OCI-M2 (cell line): ENCODE results near the gene FAM234A.
"Not testable (repeated sequence)": the region's sequence is repeated elsewhere in the genome, so short reads cannot be mapped to it uniquely, and the experiment has no call there.

Experiments
- DNase-seq: peaks from one replicate; lab custom pipeline; 2025; ENCODE audit not compliant: unreplicated experiment; lab: John Stamatoyannopoulos, UW

Gene FAM234A

GRCh38 chr16:229731-230281 is 4.8 kb upstream of the FAM234A start:
- DNase-seq: no peak

- not testable (repeated sequence) for DNase-seq
These were observed 4.3 kb upstream of the FAM234A start for GRCh38 chr16:230351-230750.

DNA sequence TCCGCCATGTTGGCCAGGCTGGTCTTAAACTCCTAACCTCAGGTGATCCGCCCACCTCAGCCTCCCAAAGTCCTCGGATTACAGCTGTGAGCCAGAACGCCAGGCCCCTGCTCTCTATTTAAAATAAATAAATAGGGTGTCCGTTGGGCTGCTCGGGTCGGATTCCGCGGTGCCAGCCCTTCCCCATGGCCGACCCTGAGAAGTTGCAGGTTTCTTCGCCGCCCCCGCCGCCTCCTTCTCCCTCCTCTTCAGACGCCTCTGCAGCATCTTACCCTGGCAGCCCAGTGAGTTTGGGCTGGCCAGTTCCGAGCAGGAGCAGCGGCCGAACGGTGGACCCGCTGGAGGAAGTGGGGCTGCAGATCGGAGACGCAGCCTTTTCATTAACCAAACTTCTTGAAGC is 3.7 kb upstream of the FAM234A start:
- DNase-seq: no peak

GRCh38 chr16:239948-240277 is 5.3 kb downstream of the FAM234A start:
- DNase-seq: no peak

DNA sequence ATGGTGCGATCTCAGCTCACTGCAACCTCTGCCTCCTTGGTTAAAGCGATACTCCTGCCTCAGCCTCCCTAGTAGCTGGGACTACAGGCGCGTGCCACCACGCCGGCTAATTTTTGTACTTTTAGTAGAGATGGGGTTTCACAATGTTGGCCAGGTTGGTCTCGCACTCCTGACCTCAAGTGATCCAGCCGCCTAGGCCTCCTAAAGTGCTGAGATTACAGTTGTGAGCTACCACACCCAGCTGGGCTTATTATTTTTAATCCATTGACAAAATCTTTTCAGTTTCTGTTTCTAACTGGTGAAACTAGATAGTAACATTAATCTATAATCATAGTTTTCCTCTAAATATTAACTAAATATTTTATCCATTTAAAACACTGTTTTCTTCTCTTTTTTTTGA is 5.9 kb downstream of the FAM234A start:
- no peak for DNase-seq

DNA sequence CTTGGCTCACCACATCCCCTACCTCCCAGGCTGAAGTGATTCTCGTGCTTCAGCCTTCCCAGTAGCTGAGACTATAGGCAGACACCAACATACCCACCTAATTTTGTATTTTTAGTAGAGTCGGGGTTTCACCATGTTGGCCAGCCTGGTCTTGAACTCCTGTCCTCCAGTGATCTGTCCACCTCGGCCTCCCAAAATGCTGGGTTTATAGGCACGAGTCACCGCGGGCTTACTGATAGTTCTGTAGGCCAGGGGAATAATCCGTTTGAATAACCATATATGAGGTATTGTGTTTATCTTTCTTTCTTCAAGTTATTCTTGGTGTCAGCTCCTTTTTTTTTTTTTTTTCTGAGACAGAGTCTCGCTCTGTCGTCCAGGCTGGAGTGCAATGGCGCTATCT is 7.7 kb downstream of the FAM234A start:
- DNase-seq: no peak

DNA sequence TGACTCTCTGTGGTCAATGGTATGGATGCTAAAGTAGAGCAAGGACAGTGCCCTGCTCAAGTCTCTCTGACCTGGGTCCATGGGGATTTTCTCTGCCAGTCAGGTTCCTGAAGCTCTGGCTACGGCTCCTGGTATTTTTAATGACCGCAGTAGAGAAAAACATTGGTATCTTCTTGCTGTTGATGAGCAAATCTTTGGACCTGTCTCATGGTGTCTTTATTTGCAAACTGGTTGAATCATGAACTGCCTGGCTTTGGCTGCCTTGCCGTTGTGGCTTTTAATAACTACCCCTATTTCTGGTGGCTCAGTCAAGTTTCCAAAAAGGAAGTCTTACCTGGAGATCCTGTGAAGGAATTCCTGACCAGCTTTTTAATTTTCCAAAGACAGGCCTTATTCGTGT is 8.7 kb downstream of the FAM234A start:
- DNase-seq: no peak

DNA sequence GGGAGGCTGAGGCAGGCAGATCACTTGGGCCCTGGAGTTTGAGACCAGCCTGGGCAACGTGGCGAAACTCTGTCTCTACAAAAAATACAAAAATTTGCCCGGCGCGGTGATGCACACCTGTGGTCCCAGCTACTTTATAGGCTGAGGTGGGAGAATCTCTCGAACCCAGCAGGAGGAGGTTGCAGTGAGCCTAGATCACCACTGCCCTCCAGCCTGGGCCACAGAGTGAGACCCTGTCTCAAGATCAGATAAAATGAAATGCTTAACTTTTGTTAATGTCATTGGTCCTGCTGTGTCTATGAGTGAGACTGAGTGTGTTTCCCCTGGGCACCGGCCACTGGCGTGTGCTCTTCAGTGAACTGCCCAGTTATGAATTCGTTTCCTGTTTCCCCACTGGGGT is 10.5 kb downstream of the FAM234A start:
- DNase-seq: no peak

GRCh38 chr16:247027-247426 is 12.4 kb downstream of the FAM234A start:
- no peak for DNase-seq

DNA sequence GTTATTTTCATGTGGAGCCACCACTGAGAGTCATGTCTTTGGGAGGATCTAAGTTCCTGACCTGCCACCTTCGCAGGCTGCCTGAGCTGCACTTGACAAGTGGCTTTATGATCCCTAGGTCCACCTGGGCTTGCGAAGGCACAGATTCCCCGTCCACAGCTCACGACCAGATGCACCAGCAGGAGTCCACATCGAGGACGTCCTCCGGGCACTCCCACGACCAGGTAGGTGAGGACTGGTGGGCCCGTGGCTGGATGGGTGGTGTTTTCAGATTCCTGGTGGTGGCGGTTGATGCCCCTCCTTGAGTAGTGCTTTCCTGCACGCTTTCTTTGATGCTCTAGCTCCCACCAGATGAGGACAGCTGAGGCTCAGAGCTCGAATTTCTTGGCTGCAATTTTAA is 14.8 kb downstream of the FAM234A start:
- no peak for DNase-seq

GRCh38 chr16:252366-253337 is 18.0 kb downstream of the FAM234A start:
- no peak for DNase-seq

GRCh38 chr16:253833-254232 is 19.2 kb downstream of the FAM234A start:
- no peak for DNase-seq

- DNase-seq: no peak
These were observed 19.8 kb downstream of the FAM234A start for GRCh38 chr16:254461-254860.

DNA sequence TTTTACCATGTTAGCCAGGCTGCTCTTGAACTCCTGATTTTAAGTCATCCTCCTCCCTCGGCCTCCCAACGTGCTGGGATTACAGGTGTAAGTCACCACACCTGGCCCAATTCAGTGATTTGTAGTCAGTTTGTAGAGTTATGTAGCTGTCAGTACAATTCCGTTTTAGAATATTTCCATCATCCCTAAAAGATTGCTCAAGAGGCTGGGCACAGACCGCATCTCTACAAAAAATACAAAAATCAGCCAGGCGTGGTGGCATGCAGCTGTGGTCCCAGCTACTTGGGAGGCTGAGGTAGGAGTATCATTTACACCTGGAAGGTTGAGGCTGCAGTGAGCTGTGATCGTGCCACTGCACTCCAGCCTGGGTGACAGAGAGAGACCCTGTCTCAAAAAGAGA is 20.6 kb downstream of the FAM234A start:
- no peak for DNase-seq

DNA sequence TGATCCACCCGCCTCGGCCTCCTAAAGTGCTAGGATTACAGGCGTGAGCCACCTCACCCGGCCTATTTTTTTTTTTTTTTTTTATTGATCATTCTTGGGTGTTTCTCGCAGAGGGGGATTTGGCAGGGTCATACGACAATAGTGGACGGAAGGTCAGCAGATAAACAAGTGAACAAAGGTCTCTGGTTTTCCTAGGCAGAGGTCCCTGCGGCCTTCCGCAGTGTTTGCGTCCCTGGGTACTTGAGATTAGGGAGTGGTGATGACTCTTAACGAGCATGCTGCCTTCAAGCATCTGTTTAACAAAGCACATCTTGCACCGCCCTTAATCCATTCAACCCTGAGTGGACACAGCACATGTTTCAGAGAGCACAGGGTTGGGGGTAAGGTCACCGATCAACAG is 23.5 kb downstream of the FAM234A start:
- DNase-seq: not testable (repeated sequence)

DNA sequence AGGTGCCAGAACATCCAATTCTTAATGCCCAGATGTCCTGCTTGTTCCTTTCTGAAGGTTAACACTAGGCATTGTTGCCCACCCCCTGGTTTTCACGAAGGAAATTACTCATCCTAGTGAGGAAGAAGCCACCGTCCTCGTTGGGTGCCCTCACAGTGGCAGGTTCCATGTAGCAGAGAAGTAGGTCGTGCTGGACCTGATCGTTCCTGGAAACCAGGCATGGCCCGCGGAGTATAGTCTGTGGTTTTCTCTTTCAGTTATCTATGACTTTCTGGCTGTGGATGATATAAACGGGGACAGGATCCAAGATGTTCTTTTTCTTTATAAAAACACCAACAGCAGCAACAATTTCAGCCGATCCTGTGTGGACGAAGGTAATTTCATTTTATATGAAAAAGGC is 24.6 kb downstream of the FAM234A start:
- no peak for DNase-seq

- no peak for DNase-seq
These were observed 25.2 kb downstream of the FAM234A start for GRCh38 chr16:259814-260253.

DNA sequence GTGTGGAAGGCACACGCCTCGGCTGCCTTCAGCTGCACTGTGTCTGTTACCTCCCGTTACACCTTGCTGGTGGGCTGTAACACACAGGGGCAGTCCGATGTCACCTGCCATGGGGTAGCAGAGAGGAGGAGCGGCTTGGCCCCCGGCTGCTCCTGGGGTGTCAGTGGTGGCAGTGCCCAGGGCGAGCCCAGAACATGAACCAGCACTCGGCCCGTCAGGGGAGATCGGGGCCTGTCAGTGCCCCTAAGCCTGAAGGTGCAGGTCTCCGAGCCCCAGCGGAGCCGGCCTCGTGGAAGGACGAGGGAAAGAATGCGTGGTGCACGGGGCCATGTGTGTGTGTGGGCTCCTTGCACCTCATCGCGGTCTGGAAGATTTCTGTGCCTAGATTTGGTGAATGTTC is 25.7 kb downstream of the FAM234A start:
- no peak for DNase-seq

- DNase-seq: no peak
These were observed 26.5 kb downstream of the FAM234A start for GRCh38 chr16:261031-261691.

- no peak for DNase-seq
These were observed 27.6 kb downstream of the FAM234A start for GRCh38 chr16:262121-262745.

DNA sequence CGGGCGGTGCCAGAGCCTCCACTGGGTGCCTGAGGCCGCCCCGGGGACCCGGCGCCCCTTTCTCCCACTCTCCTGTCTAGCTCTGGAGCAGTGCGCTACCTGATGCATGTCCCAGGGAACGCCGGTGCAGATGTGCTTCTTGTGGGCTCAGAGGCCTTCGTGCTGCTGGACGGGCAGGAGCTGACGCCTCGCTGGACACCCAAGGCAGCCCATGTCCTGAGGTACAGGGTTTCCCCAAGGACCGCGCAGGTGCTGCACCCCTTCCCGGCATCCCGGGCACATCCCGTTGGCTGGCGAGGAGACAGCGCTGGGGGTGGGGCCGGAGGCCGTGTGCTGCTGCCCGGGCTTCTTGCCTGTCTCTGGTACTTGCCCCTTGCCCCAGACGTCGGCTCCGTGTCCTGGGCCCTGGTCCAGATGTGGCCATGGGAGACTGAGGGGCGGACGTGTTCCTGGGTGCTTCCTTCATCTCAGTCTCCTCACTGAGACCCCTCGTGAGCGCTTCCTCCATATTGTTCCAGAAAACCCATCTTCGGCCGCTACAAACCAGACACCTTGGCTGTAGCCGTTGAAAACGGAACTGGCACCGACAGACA is 28.7 kb downstream of the FAM234A start:
- DNase-seq: no peak
